K562 (cell line): ENCODE measurements around the gene ZMYM4. TPM values are rescaled to one million over a fixed set of nuclear protein-coding genes. Genes with fewer than 3 reads are reported as not detected.

Source experiments
- ATAC-seq: fragments of 200-7000 bp; cut with Tn5 transposase; 3 replicates; pipeline ENCODE4 v1.9.1; 2020; ENCODE audit warnings: moderate library complexity
- BruUV-seq: library from RNA; stranded (reverse); fragments of 400-500 nt; replicated peaks from 2 replicates; lab custom pipeline; 2021; lab: Mats Ljungman, UMichigan
- CTCF ChIA-PET: fragments of 300-600 bp; formaldehyde crosslinking; extraction: SDS; loops from one replicate; lab custom pipeline; 2021; ENCODE audit warnings: low intra/inter-chr PET ratio; lab: Yijun Ruan, JAX
- POLR2A ChIA-PET: fragments of 300-600, 350-650 bp; sonication (Branson Sonifier 250); formaldehyde crosslinking; extraction: SDS; loops from one replicate; lab custom pipeline; 2021; ENCODE audit warnings: antibody characterized with exemption, inconsistent platforms; lab: Yijun Ruan, JAX
- DNase-seq, 4 experiments: peaks; one replicate each; pipeline versions ENCODE4 v3.0.0 to v3.0.0-alpha.2; 2011 to 2018; ENCODE audit warnings: low spot score in 3 of 4, mixed read lengths in 3 of 4; ENCODE audit errors: extremely low read depth in 1 of 4
- FAIRE-seq: peaks from 2 replicates; lab custom pipeline; 2011; peaks lifted over from hg19 to GRCh38; lab: Jason Lieb, UNC
- H2AFZ ChIP-seq: 2 replicates; pipeline ENCODE4 v1.6.0; 2011; ENCODE audit warnings: low read depth, low read length, control low read depth, inconsistent platforms
- H3K27ac ChIP-seq: fragments of 200-600 bp; 3 replicates; pipeline ENCODE4 v1.8.0; 2011; ENCODE audit warnings: low read depth, mild to moderate bottlenecking, control low read depth, inconsistent platforms, low read length, moderate library complexity, mixed read lengths; ENCODE audit errors: extremely low read depth
- H3K27me3 ChIP-seq, 2 experiments: fragments of 300-600 bp in 1 of 2; 2 replicates in 1 of 2; 3 replicates in 1 of 2; pipeline versions ENCODE4 v1.6.0 to v1.8.0; 2011; ENCODE audit warnings: inconsistent platforms in 2 of 2, low read length in 2 of 2, mild to moderate bottlenecking in 1 of 2, mixed read lengths in 1 of 2, moderate library complexity in 1 of 2; ENCODE audit not compliant: control insufficient read depth in 2 of 2, insufficient read depth in 2 of 2
- H3K36me3 ChIP-seq: fragments of 300-600 bp; 3 replicates; pipeline ENCODE4 v1.8.0; 2011; ENCODE audit warnings: mild to moderate bottlenecking, low read length, inconsistent platforms; ENCODE audit not compliant: control insufficient read depth, insufficient read depth
- H3K4me1 ChIP-seq, 2 experiments: fragments of 200-600 bp in 1 of 2; replicated peaks in 1 of 2; 2 replicates in 1 of 2; 3 replicates in 1 of 2; pipeline versions ENCODE4 v1.5.1 to v1.8.0; 2011; ENCODE audit warnings: inconsistent platforms in 2 of 2, low read length in 2 of 2, mild to moderate bottlenecking in 1 of 2, mixed read lengths in 1 of 2, moderate library complexity in 1 of 2; ENCODE audit not compliant: control insufficient read depth in 2 of 2, insufficient read depth in 2 of 2
- H3K4me2 ChIP-seq: 2 replicates; pipeline ENCODE4 v1.6.1; 2011; ENCODE audit warnings: low read length, control low read depth, inconsistent platforms, mixed read lengths; ENCODE audit not compliant: insufficient read depth
- H3K4me3 ChIP-seq: fragments of 200-600 bp; sonication (generic), shearing (Covaris generic); 2 replicates; pipeline ENCODE4 v1.5.1; 2016; ENCODE audit warnings: control low read depth, inconsistent platforms
- H3K79me2 ChIP-seq: fragments of 200-600 bp; 3 replicates; pipeline ENCODE4 v1.8.0; 2011; ENCODE audit warnings: low read length, inconsistent platforms; ENCODE audit not compliant: control insufficient read depth, insufficient read depth
- H3K9ac ChIP-seq, 2 experiments: 2 replicates each; pipeline versions ENCODE4 v1.6.0 to v1.6.1; 2011; ENCODE audit warnings: low read depth in 2 of 2, low read length in 2 of 2, control low read depth in 1 of 2, inconsistent platforms in 1 of 2, mild to moderate bottlenecking in 1 of 2, mixed read lengths in 1 of 2; ENCODE audit not compliant: insufficient read depth in 1 of 2
- H3K9me1 ChIP-seq: one replicate; pipeline ENCODE4 v1.6.0; 2011; ENCODE audit warnings: inconsistent platforms, mild to moderate bottlenecking, low read length, moderate library complexity; ENCODE audit not compliant: control insufficient read depth, insufficient read depth
- H3K9me3 ChIP-seq: replicated peaks from 2 replicates; pipeline ENCODE4 v1.5.1; 2011; ENCODE audit warnings: low read depth, low read length, inconsistent platforms; ENCODE audit not compliant: control insufficient read depth, insufficient read depth
- H4K20me1 ChIP-seq: replicated peaks from 2 replicates; pipeline ENCODE4 v1.6.1; 2011; ENCODE audit warnings: low read length, inconsistent platforms, mixed read lengths; ENCODE audit not compliant: control insufficient read depth, insufficient read depth
- ATF2 ChIP-seq: sonication (generic); formaldehyde crosslinking; IDR thresholded peaks from 2 replicates; pipeline ENCODE4 v1.8.1; 2022; ENCODE audit warnings: missing genetic modification reagents
- CBFB ChIP-seq: sonication (generic); formaldehyde crosslinking; IDR thresholded peaks from 2 replicates; pipeline ENCODE4 v1.4.0; 2020; ENCODE audit warnings: mild to moderate bottlenecking, missing genetic modification reagents
- ETS2 ChIP-seq: IDR thresholded peaks from 2 replicates; pipeline ENCODE4 v1.6.1; 2016; ENCODE audit warnings: borderline replicate concordance, missing genetic modification characterization, mild to moderate bottlenecking, moderate library complexity, missing compliant biosample characterization; ENCODE audit not compliant: poor library complexity, severe bottlenecking
- HEY1 ChIP-seq: fragments of 250-450 bp; sonication (Bioruptor Pico); IDR thresholded peaks from 2 replicates; pipeline ENCODE4 v1.5.0; 2020; ENCODE audit warnings: mild to moderate bottlenecking, moderate library complexity, borderline replicate concordance
- IRF9 ChIP-seq: fragments of 450-650 bp; IDR thresholded peaks from 2 replicates; pipeline ENCODE4 v1.6.1; 2016; ENCODE audit warnings: missing biosample characterization, missing genetic modification characterization
- JUNB ChIP-seq: fragments of 450-650 bp; formaldehyde crosslinking; conservative IDR thresholded peaks from 2 replicates; pipeline ENCODE4 v1.4.0; 2020; ENCODE audit warnings: mild to moderate bottlenecking
- MAFG ChIP-seq: fragments of 450-650 bp; conservative IDR thresholded peaks from 2 replicates; pipeline ENCODE4 v1.6.1; 2016; ENCODE audit warnings: missing genetic modification characterization, missing compliant biosample characterization
- MLX ChIP-seq, 2 experiments: fragments of 450-650 bp in 1 of 2; sonication (generic) in 1 of 2; formaldehyde crosslinking; conservative IDR thresholded peaks; 2 replicates each; pipeline versions ENCODE4 v1.4.0 to v1.8.1; 2020 to 2022; ENCODE audit warnings: mild to moderate bottlenecking in 1 of 2, missing genetic modification reagents in 1 of 2
- PBX2 ChIP-seq, 2 experiments: IDR thresholded peaks in 1 of 2; conservative IDR thresholded peaks in 1 of 2; 2 replicates each; pipeline ENCODE4 v1.6.1; 2016; ENCODE audit warnings: low read depth in 2 of 2, mild to moderate bottlenecking in 1 of 2, missing compliant biosample characterization in 1 of 2, missing genetic modification characterization in 1 of 2, moderate library complexity in 1 of 2
- SRSF1 ChIP-seq: fragments of 200-400 bp; formaldehyde crosslinking; IDR thresholded peaks from 2 replicates; pipeline ENCODE4 v1.6.1; 2017; ENCODE audit warnings: mild to moderate bottlenecking, low read depth, low read length, moderate library complexity
- ZNF354B ChIP-seq: fragments of 250-450 bp; sonication (Bioruptor Pico); IDR thresholded peaks from 2 replicates; pipeline ENCODE4 v1.4.0; 2020
- ZNF583 ChIP-seq: fragments of 250-450 bp; sonication (Bioruptor Pico); IDR thresholded peaks from 2 replicates; pipeline ENCODE4 v1.4.0; 2020
- ZNF830 ChIP-seq: fragments of 250-450 bp; sonication (Bioruptor Pico); IDR thresholded peaks from 2 replicates; pipeline ENCODE4 v1.5.0; 2021; ENCODE audit warnings: mild to moderate bottlenecking
- WGBS: fragments of 100-300 bp; shearing (Covaris generic); methylation state at CpG from one replicate; pipeline ENCODE4 v1.1.6; 2016; ENCODE audit warnings: low coverage, mixed read lengths; ENCODE audit not compliant: insufficient coverage; ENCODE audit errors: missing lambda C conversion rate; 5-methylcytosine and 5-hydroxymethylcytosine counted together
- in situ Hi-C: fragments of 300-500 bp; cut with MboI; formaldehyde crosslinking; loops from 4 replicates; pipeline ENCODE4 v1.15.0; 2018; ENCODE audit warnings: inconsistent platforms, mixed read lengths
- intact Hi-C: fragments of 100-400 bp; cut with micrococcal nuclease; formaldehyde crosslinking; loops from 2 replicates; pipeline ENCODE4 v1.14.2; 2022
- polyA plus RNA-seq, 8 experiments: library from polyadenylated mRNA; depleted of rRNA in 4 of 8; stranded (reverse) in 5 of 8; unstranded in 3 of 8; fragments of >200 nt; fragmentation: Nextera tagmentation in 2 of 8; fragmentation: Illumina TruSeq in 1 of 8; extraction: Ambion mirVana in 2 of 8; extraction: Trizol in 1 of 8; gene quantifications; 2 replicates each; pipeline versions ENCODE4 v1.2.1 to v1.2.3, GENCODE V29; 2011 to 2014; ENCODE audit warnings: inconsistent platforms in 1 of 8, missing spikeins in 1 of 8
- total RNA-seq, 7 experiments: library from RNA; depleted of rRNA in 6 of 7; stranded (reverse); fragments of >200 nt in 6 of 7; fragmentation: Illumina TruSeq in 2 of 7; extraction: Trizol in 2 of 7; gene quantifications; 2 replicates each; pipeline versions ENCODE4 v1.2.1 to v1.2.3, GENCODE V29; 2011 to 2021; ENCODE audit warnings: low replicate concordance in 1 of 7

Gene ZMYM4
- total and polyA plus RNA-seq, 9 of the 15 experiments (the other 6 are each of a cell fraction or from before 2014, with no cell fraction given), result 15.2 to 77.2 (median 63.3) TPM

GRCh38 chr1:35407743-35408142 lies 139.2 kb downstream of the ZMYM4 start (continued):
- TF ChIP-seq ATF2 (CRISPR knock-in tag), result no peak
- TF ChIP-seq, all 486 proteins: peak for 0

- DNase-seq (no peak), ATAC-seq (no peak), FAIRE-seq (no peak)
- Histone ChIP-seq H3K4me2 (no peak overlapping the region), H3K27me3 (no peaks in the 10 kb centered on the region), H3K4me3 (no peak overlapping the region), H3K79me2 (no peaks in the 10 kb centered on the region), H2AFZ (no peak overlapping the region), H3K9ac (no peak overlapping the region), H3K4me1 (no peaks in the 10 kb centered on the region), H3K36me3 (peaks cover 63% of the 10 kb centered on the region), H3K9me1 (no peaks in the 10 kb centered on the region), H3K27ac (no peak overlapping the region), H4K20me1 (no peaks in the 10 kb centered on the region), H3K9me3 (no peaks in the 10 kb centered on the region)
- in situ Hi-C loops, result no loop called here
- ChIA-PET CTCF (no interaction called here), POLR2A (interaction anchor here (0.6 kb wide), 1 partner anchor 148 kb away, joined by 3 read pairs; the partner anchor contains the start of gene KIAA0319L)
- intact Hi-C loops, result loop anchor here (10.0 kb wide), 1 partner anchor 204 kb away; no protein-coding TSS in a partner anchor
- WGBS, result 95% methylated on average over 1 of the region's 1 CpG
- no TSS peak for BruUV-seq
- TF ChIP-seq IRF9 (tag) (no peak), ZNF583 (no peak), MLX (CRISPR knock-in tag; conservative IDR thresholded peaks at IDR 0.05) (no peak), SRSF1 (no peak), ZNF830 (CRISPR knock-in tag) (no peak), ETS2 (tag) (no peak), HEY1 (no peak), CBFB (no peak), PBX2 (CRISPR knock-in tag; IDR thresholded peaks at IDR 0.05; ENCODE audit: low read depth) (no peak), PBX2 (tag; conservative IDR thresholded peaks at IDR 0.05; ENCODE audit: low read depth) (no peak), MAFG (tag) (no peak), ZNF354B (CRISPR knock-in tag) (no peak), JUNB (CRISPR knock-in tag) (no peak)
Observed at GRCh38 chr1:35408925-35409324, 140.4 kb downstream of the ZMYM4 start.
